Adrenal gland (tissue), 12 donors: ENCODE results near the gene MDK. TPM values are rescaled to one million over a fixed set of nuclear protein-coding genes. Genes with fewer than 3 reads are reported as not detected.
A peak's percentile ranks its signal among the peaks of the same experiment; 100 is the strongest.

Experiments
- DNase-seq, 7 donors: peaks; one replicate each; pipeline ENCODE4 v3.0.0-alpha.2; 2019 to 2020
- H3K27ac ChIP-seq, 5 donors: fragments of 200-600 bp; sonication (generic) in 4 of 5; 1 replicate in 3 of 5; 2 replicates in 2 of 5; pipeline versions ENCODE4 v1.5.1 to v1.8.0; 2016 to 2020; ENCODE audit warnings: mild to moderate bottlenecking in 1 of 5
- H3K27me3 ChIP-seq: fragments of 200-600 bp; 2 replicates; pipeline ENCODE4 v1.8.0; 2021
- H3K36me3 ChIP-seq, 2 donors: fragments of 200-600 bp; replicated peaks in 1 of 2; 1 replicate in 1 of 2; 2 replicates in 1 of 2; pipeline versions ENCODE4 v1.5.1 to v1.8.0; 2018 to 2022
- H3K4me1 ChIP-seq, 2 donors: fragments of 200-600 bp; replicated peaks in 1 of 2; 1 replicate in 1 of 2; 2 replicates in 1 of 2; pipeline versions ENCODE4 v1.5.1 to v1.8.0; 2018 to 2021
- H3K4me3 ChIP-seq, 4 donors: fragments of 200-600 bp; sonication (generic) in 3 of 4; one replicate each; pipeline ENCODE4 v1.5.1; 2016 to 2018
- H3K9me3 ChIP-seq, 3 donors: fragments of 200-600 bp; sonication (generic) in 1 of 3; replicated peaks in 1 of 3; 1 replicate in 2 of 3; 2 replicates in 1 of 3; pipeline versions ENCODE4 v1.5.1 to v1.8.0; 2016 to 2021
- CTCF ChIP-seq, 6 experiments: fragments of 450-650 bp in 4 of 6; fragments of 200-600 bp in 2 of 6; sonication (generic) in 1 of 6; IDR thresholded peaks; 1 replicate in 5 of 6; 2 replicates in 1 of 6; pipeline versions ENCODE4 v1.5.1 to v1.8.0; 2016 to 2021; ENCODE audit warnings: antibody characterized with exemption in 6 of 6, mild to moderate bottlenecking in 2 of 6, moderate library complexity in 1 of 6
- POLR2A ChIP-seq, 2 donors: fragments of 450-650 bp; IDR thresholded peaks; one replicate each; pipeline ENCODE4 v1.6.1; 2017; ENCODE audit warnings: antibody characterized with exemption in 2 of 2, mild to moderate bottlenecking in 2 of 2, moderate library complexity in 1 of 2
- WGBS, 4 donors: extraction: QIAGEN DNeasy Blood & Tissue Kit in 2 of 4; methylation state at CpG; one replicate each; pipeline versions ENCODE4 v1.1.5 to v1.1.7; 2013 to 2017; 5-methylcytosine and 5-hydroxymethylcytosine counted together
- intact Hi-C, 2 donors: fragments of 100-400 bp; cut with DNase I; formaldehyde crosslinking; loops; one replicate each; pipeline versions ENCODE4 v1.14.1 to v1.15.0; 2022 to 2023
- polyA plus RNA-seq, 3 donors: library from polyadenylated mRNA; stranded (reverse); fragments of 200-250 nt in 2 of 3; fragments of 350-450 nt in 1 of 3; fragmentation: Illumina TruSeq in 1 of 3; extraction: RNeasy Lipid Tissue Mini Kit (QIAGEN cat#74804) in 1 of 3; gene quantifications; one replicate each; pipeline ENCODE4 v1.2.3, GENCODE V29; 2013 to 2014
- total RNA-seq, 9 donors: library from RNA; depleted of rRNA in 4 of 9; stranded (reverse); fragments of >200 nt in 4 of 9; fragments of 120-200 nt in 1 of 9; fragmentation: NEBNext Ultra II Directional in 1 of 9; extraction: Animal tissue kit (Norgen Biotek cat#: 25700) in 1 of 9; gene quantifications; one replicate each; pipeline versions ENCODE4 v1.1.0 to v1.2.4, GENCODE V29; 2013 to 2023
- donor health status: healthy with polysubstance abuse.
- donor health status: Bipolar disorder and iron deficiency.
- donor health status: DM: yes; HTN: yes; CAD: no.
- donor health status: DM: no; HTN: no; CAD: no.
- donor health status: DM: no; HTN: no; CAD: no.
- donor health status: DM: yes; HTN: yes; CAD: no.

MDK gene
- total and polyA plus RNA-seq, 12 donors: 73.4 to 635 (median 128) TPM

DNA sequence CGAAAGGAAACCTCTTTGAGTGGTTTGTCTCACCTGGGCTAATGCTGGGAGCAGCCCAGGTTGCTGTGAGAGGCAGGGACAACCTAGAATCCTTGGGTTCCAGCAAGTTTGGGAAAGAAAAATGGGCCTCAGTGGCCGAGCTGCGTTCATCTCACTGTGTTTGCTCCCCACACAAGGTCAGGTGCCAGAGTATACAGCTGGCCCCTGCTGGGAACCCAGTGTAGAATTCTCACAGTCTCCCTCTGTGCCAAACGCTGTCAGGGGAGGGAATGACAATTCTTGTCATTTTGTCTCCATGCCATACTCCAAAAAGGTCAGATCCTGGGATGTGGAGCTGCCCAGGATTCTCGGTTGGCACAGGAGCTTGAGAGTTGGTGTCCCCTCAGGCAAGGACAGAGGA, 29.9 kb upstream of the MDK start:
- WGBS, 4 donors: 29 to 56% (median 44%) methylated on average over 3 to 5 of the region's 5 CpGs
- Histone ChIP-seq H3K27ac (peak overlapping the region in 2 of 5 donors; percentile 10 to 47), H3K36me3 (no peaks in the 10 kb centered on the region), H3K4me3 (no peak overlapping the region), H3K9me3 (no peaks in the 10 kb centered on the region), H3K4me1 (peaks cover 28 to 43% of the 10 kb centered on the region in 2 donors), H3K27me3 (no peaks in the 10 kb centered on the region)
- no peak for TF ChIP-seq POLR2A (IDR thresholded peaks at IDR 0.05)
- TF ChIP-seq CTCF (IDR thresholded peaks at IDR 0.05): no peak
- intact Hi-C loops: no loop called here
- DNase-seq: no peak

- peak; percentile 85 to 95 (median 90) for TF ChIP-seq CTCF (IDR thresholded peaks at IDR 0.05)
- no peak for TF ChIP-seq POLR2A (IDR thresholded peaks at IDR 0.05)
- intact Hi-C loops: no loop called here
- WGBS, 4 donors: 37 to 48% (median 39%) methylated on average over 11 to 33 of the region's 33 CpGs
- peak in 6 of 7 donors; percentile 63 to 79 (median 73) for DNase-seq
- Histone ChIP-seq H3K36me3 (no peaks in the 10 kb centered on the region), H3K4me1 (peaks cover 28 to 39% of the 10 kb centered on the region in 2 donors), H3K27me3 (no peaks in the 10 kb centered on the region), H3K9me3 (no peaks in the 10 kb centered on the region), H3K27ac (peak overlapping the region in 2 of 5 donors; percentile 10 to 47), H3K4me3 (peak overlapping the region in 1 of 4 donors; percentile 41)
Observed at GRCh38 chr11:46352063-46352841, 29.2 kb upstream of the MDK start.

DNA sequence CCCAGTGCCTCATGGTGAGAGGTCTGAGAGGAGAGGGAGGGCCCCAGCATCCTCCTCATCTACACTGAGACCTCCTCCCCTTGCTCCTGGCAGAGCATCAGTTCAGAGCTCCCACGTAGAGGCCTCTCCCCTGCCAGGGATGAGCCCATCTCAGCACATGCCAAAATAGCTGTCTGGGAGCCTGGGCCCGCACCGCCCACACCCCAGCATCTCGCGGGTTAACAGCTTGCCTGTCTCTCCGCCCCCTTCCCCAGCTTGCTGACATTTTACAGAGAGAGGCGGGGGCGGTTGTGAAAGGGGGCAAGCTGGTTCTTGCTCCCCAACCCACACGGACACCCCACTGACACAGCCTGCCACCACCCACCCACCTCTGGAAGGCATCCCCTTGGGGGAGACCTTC, 27.8 kb upstream of the MDK start:
- TF ChIP-seq POLR2A (IDR thresholded peaks at IDR 0.05) (no peak), CTCF (IDR thresholded peaks at IDR 0.05) (no peak)
- peaks cover 21 to 29% of the 10 kb centered on the region in 2 donors for H3K4me1 ChIP-seq
- no peaks in the 10 kb centered on the region for H3K27me3 ChIP-seq
- no peaks in the 10 kb centered on the region for H3K36me3 ChIP-seq
- no peak overlapping the region for H3K4me3 ChIP-seq
- 65 to 80% (median 72%) methylated on average over 3 to 9 of the region's 9 CpGs for WGBS, 4 donors
- no peaks in the 10 kb centered on the region for H3K9me3 ChIP-seq
- intact Hi-C loops: no loop called here
- H3K27ac ChIP-seq: no peak overlapping the region
- DNase-seq: no peak

- Histone ChIP-seq H3K27ac (no peak overlapping the region), H3K36me3 (no peaks in the 10 kb centered on the region), H3K4me1 (peaks cover 15 to 30% of the 10 kb centered on the region in 2 donors), H3K27me3 (no peaks in the 10 kb centered on the region), H3K9me3 (no peaks in the 10 kb centered on the region), H3K4me3 (no peak overlapping the region)
- intact Hi-C loops: no loop called here
- no peak for DNase-seq
- 74 to 86% (median 80%) methylated on average over 7 of the region's 7 CpGs for WGBS, 4 donors
- no peak for TF ChIP-seq CTCF (IDR thresholded peaks at IDR 0.05)
Observed at GRCh38 chr11:46356924-46357482, 24.5 kb upstream of the MDK start.
